Measurements from ENCODE around the gene HEPACAM2. TPM values are rescaled to one million over a fixed set of nuclear protein-coding genes. Genes with fewer than 3 reads are reported as not detected.

The HEPACAM2 gene
- total RNA-seq, 1 donor from 2014 or later, result not detected

GRCh38 chr7:93238748-93239147, 12.5 kb upstream of the HEPACAM2 start:
- TF ChIP-seq CTCF (IDR thresholded peaks at IDR 0.05; ENCODE audit: insufficient read depth, low read depth, low read length), result no peak
- no peak for TF ChIP-seq EZH2 (IDR thresholded peaks at IDR 0.05; ENCODE audit: insufficient read depth, low read length)
- FAIRE-seq (no peak), DNase-seq (ENCODE audit: low read depth) (no peak)
- Mint-ChIP-seq H3K4me1 (ENCODE audit: low read depth, unreplicated experiment) (no peaks in the 10 kb centered on the region), H3K36me3 (ENCODE audit: low read depth, unreplicated experiment) (no peaks in the 10 kb centered on the region), H3K9me3 (ENCODE audit: unreplicated experiment) (no peaks in the 10 kb centered on the region), H3K27me3 (ENCODE audit: low read depth, unreplicated experiment) (no peaks in the 10 kb centered on the region), H3K27ac (ENCODE audit: unreplicated experiment) (no peak overlapping the region), H3K4me3 (ENCODE audit: unreplicated experiment) (no peak overlapping the region)
- peaks cover 37% of the 10 kb centered on the region for H3K79me2 ChIP-seq (ENCODE audit: insufficient read depth, low read length)
- H3K4me1 ChIP-seq (ENCODE audit: insufficient read depth, low read length), result no peaks in the 10 kb centered on the region
- H3K27me3 ChIP-seq (ENCODE audit: insufficient read depth, low read length), result no peaks in the 10 kb centered on the region
- no peak overlapping the region for H3K9ac ChIP-seq (ENCODE audit: low read length)
- no peak overlapping the region for H3K27ac ChIP-seq (ENCODE audit: low read depth, low read length)
- H3K36me3 ChIP-seq (ENCODE audit: insufficient read depth, low read length), result no peaks in the 10 kb centered on the region
- H4K20me1 ChIP-seq (ENCODE audit: insufficient read depth, low read length), result peaks cover 12% of the 10 kb centered on the region
- no peaks in the 10 kb centered on the region for H3K9me3 ChIP-seq (ENCODE audit: insufficient read depth, low read depth, low read length)
- H3K4me2 ChIP-seq (ENCODE audit: low read length), result no peak overlapping the region
- H2AFZ ChIP-seq (ENCODE audit: low read depth, low read length), result no peak overlapping the region
- no peak overlapping the region for H3K4me3 ChIP-seq (ENCODE audit: insufficient read depth, low read depth, low read length)

DNA sequence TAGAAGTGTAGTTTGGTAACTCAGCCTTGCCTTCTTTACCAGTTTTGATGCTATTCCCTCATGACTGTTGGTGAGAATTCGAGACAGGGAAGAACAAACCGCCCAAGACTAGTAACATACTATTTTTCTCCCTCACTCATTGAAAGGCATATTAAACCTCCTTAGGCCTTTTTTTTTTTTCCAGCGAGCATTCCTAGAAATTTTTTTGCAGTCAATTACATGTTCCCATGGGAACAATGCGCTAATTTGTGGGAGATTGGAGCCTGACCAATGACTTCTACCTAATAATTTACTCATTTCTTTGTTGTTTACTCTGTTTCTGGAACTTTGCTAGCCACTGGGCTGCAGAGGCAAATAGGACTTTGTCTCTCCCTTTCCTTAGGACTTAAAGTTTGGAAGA, 11.9 kb upstream of the HEPACAM2 start:
- DNase-seq (ENCODE audit: low read depth), result no peak
- H3K27ac ChIP-seq (ENCODE audit: low read depth, low read length), result no peak overlapping the region
- H3K36me3 Mint-ChIP-seq (ENCODE audit: low read depth, unreplicated experiment), result no peaks in the 10 kb centered on the region
- H3K9me3 Mint-ChIP-seq (ENCODE audit: unreplicated experiment), result no peaks in the 10 kb centered on the region
- TF ChIP-seq CTCF (IDR thresholded peaks at IDR 0.05; ENCODE audit: insufficient read depth, low read depth, low read length) (no peak), EZH2 (IDR thresholded peaks at IDR 0.05; ENCODE audit: insufficient read depth, low read length) (no peak)
- no peaks in the 10 kb centered on the region for H3K27me3 ChIP-seq (ENCODE audit: insufficient read depth, low read length)
- H3K9ac ChIP-seq (ENCODE audit: low read length), result no peak overlapping the region
- no peaks in the 10 kb centered on the region for H3K9me3 ChIP-seq (ENCODE audit: insufficient read depth, low read depth, low read length)
- H3K27ac Mint-ChIP-seq (ENCODE audit: unreplicated experiment), result no peak overlapping the region
- no peaks in the 10 kb centered on the region for H3K4me1 ChIP-seq (ENCODE audit: insufficient read depth, low read length)
- H4K20me1 ChIP-seq (ENCODE audit: insufficient read depth, low read length), result peaks cover 10% of the 10 kb centered on the region
- H3K79me2 ChIP-seq (ENCODE audit: insufficient read depth, low read length), result peaks cover 43% of the 10 kb centered on the region
- no peak overlapping the region for H3K4me3 ChIP-seq (ENCODE audit: insufficient read depth, low read depth, low read length)
- H3K36me3 ChIP-seq (ENCODE audit: insufficient read depth, low read length), result no peaks in the 10 kb centered on the region
- H3K4me2 ChIP-seq (ENCODE audit: low read length), result no peak overlapping the region
- H3K4me3 Mint-ChIP-seq (ENCODE audit: unreplicated experiment), result no peak overlapping the region
- H3K27me3 Mint-ChIP-seq (ENCODE audit: low read depth, unreplicated experiment), result no peaks in the 10 kb centered on the region
- H2AFZ ChIP-seq (ENCODE audit: low read depth, low read length), result no peak overlapping the region
- no peaks in the 10 kb centered on the region for H3K4me1 Mint-ChIP-seq (ENCODE audit: low read depth, unreplicated experiment)
- FAIRE-seq, result no peak

GRCh38 chr7:93235541-93235940, 9.3 kb upstream of the HEPACAM2 start:
- H3K27me3 ChIP-seq (ENCODE audit: insufficient read depth, low read length), result no peaks in the 10 kb centered on the region
- no peaks in the 10 kb centered on the region for H3K9me3 ChIP-seq (ENCODE audit: insufficient read depth, low read depth, low read length)
- Mint-ChIP-seq H3K4me1 (ENCODE audit: low read depth, unreplicated experiment) (no peaks in the 10 kb centered on the region), H3K9me3 (ENCODE audit: unreplicated experiment) (no peaks in the 10 kb centered on the region), H3K27me3 (ENCODE audit: low read depth, unreplicated experiment) (no peaks in the 10 kb centered on the region), H3K4me3 (ENCODE audit: unreplicated experiment) (no peak overlapping the region), H3K36me3 (ENCODE audit: low read depth, unreplicated experiment) (no peaks in the 10 kb centered on the region), H3K27ac (ENCODE audit: unreplicated experiment) (no peak overlapping the region)
- peaks cover 3% of the 10 kb centered on the region for H3K4me1 ChIP-seq (ENCODE audit: insufficient read depth, low read length)
- FAIRE-seq (no peak), DNase-seq (ENCODE audit: low read depth) (no peak)
- H3K9ac ChIP-seq (ENCODE audit: low read length), result no peak overlapping the region
- H3K4me2 ChIP-seq (ENCODE audit: low read length), result no peak overlapping the region
- peaks cover 50% of the 10 kb centered on the region for H3K79me2 ChIP-seq (ENCODE audit: insufficient read depth, low read length)
- H3K27ac ChIP-seq (ENCODE audit: low read depth, low read length), result no peak overlapping the region
- H4K20me1 ChIP-seq (ENCODE audit: insufficient read depth, low read length), result peaks cover 9% of the 10 kb centered on the region
- H3K36me3 ChIP-seq (ENCODE audit: insufficient read depth, low read length), result no peaks in the 10 kb centered on the region
- no peak overlapping the region for H3K4me3 ChIP-seq (ENCODE audit: insufficient read depth, low read depth, low read length)
- TF ChIP-seq EZH2 (IDR thresholded peaks at IDR 0.05; ENCODE audit: insufficient read depth, low read length), result no peak
- TF ChIP-seq CTCF (IDR thresholded peaks at IDR 0.05; ENCODE audit: insufficient read depth, low read depth, low read length), result no peak
- H2AFZ ChIP-seq (ENCODE audit: low read depth, low read length), result no peak overlapping the region

All from astrocyte (in vitro differentiated cells and primary cell).